Neural progenitor cell (in vitro differentiated cells): ENCODE results near the gene ARL15. TPM values are rescaled to one million over a fixed set of nuclear protein-coding genes. Genes with fewer than 3 reads are reported as not detected.

Experiments used
- DNase-seq: peaks from one replicate; pipeline ENCODE4 v3.0.0-alpha.2; 2016; ENCODE audit warnings: low spot score
- H2AFZ ChIP-seq: fragments of 200-600 bp; sonication (generic); replicated peaks from 2 replicates; pipeline ENCODE4 v1.6.1; 2016; ENCODE audit warnings: antibody characterized with exemption
- H3F3A ChIP-seq: fragments of 200-600 bp; sonication (generic); 2 replicates; pipeline ENCODE4 v1.6.1; 2016; ENCODE audit warnings: antibody characterized with exemption, low read depth
- H3K27ac ChIP-seq: fragments of 200-600 bp; sonication (generic); 2 replicates; pipeline ENCODE4 v1.5.1; 2016; ENCODE audit warnings: mild to moderate bottlenecking
- H3K27me3 ChIP-seq: fragments of 200-600 bp; sonication (generic); 2 replicates; pipeline ENCODE4 v1.6.1; 2016; ENCODE audit warnings: mild to moderate bottlenecking, moderate library complexity
- H3K36me3 ChIP-seq: fragments of 200-600 bp; sonication (generic); 2 replicates; pipeline ENCODE4 v1.5.1; 2016
- H3K4me1 ChIP-seq: fragments of 200-600 bp; sonication (generic); 2 replicates; pipeline ENCODE4 v1.6.1; 2016; ENCODE audit warnings: mixed run types
- H3K4me2 ChIP-seq: fragments of 200-600 bp; sonication (generic); 2 replicates; pipeline ENCODE4 v1.6.1; 2016
- H3K4me3 ChIP-seq: fragments of 200-600 bp; sonication (generic); 2 replicates; pipeline ENCODE4 v1.5.1; 2016
- H3K79me2 ChIP-seq: fragments of 200-600 bp; sonication (generic); 2 replicates; pipeline ENCODE4 v1.6.1; 2016; ENCODE audit warnings: low read depth
- H3K9ac ChIP-seq: fragments of 200-600 bp; sonication (generic); 2 replicates; pipeline ENCODE4 v1.6.1; 2016
- H3K9me3 ChIP-seq: fragments of 200-600 bp; sonication (generic); 2 replicates; pipeline ENCODE4 v1.5.1; 2016; ENCODE audit warnings: low read depth
- H4K20me1 ChIP-seq: fragments of 200-600 bp; sonication (generic); 2 replicates; pipeline ENCODE4 v1.6.1; 2016; ENCODE audit warnings: low read depth
- H3K27ac Mint-ChIP-seq: 3 replicates; pipeline ENCODE4 v1.8.0; 2021; ENCODE audit warnings: mixed read lengths
- H3K27me3 Mint-ChIP-seq: 2 replicates; pipeline ENCODE4 v1.8.0; 2022; ENCODE audit warnings: low read depth, mild to moderate bottlenecking, inconsistent platforms, moderate library complexity, mixed read lengths; ENCODE audit not compliant: insufficient read depth
- H3K36me3 Mint-ChIP-seq: 3 replicates; pipeline ENCODE4 v1.8.0; 2021; ENCODE audit warnings: mixed read lengths
- H3K4me1 Mint-ChIP-seq: 3 replicates; pipeline ENCODE4 v1.8.0; 2021; ENCODE audit warnings: mixed read lengths
- H3K4me3 Mint-ChIP-seq: 3 replicates; pipeline ENCODE4 v1.8.0; 2021; ENCODE audit warnings: mild to moderate bottlenecking, moderate library complexity, mixed read lengths
- H3K9me3 Mint-ChIP-seq: 3 replicates; pipeline ENCODE4 v1.8.0; 2020; ENCODE audit warnings: mixed read lengths
- CTCF ChIP-seq: fragments of 200-600 bp; sonication (generic); IDR thresholded peaks from 2 replicates; pipeline ENCODE4 v1.5.1; 2017; ENCODE audit warnings: antibody characterized with exemption, mild to moderate bottlenecking
- EZH2 ChIP-seq: fragments of 200-600 bp; sonication (generic); IDR thresholded peaks from 2 replicates; pipeline ENCODE4 v1.6.1; 2017; ENCODE audit warnings: antibody characterized with exemption, mild to moderate bottlenecking, moderate library complexity
- EZH2phosphoT487 ChIP-seq: fragments of 200-600 bp; sonication (generic); IDR thresholded peaks from 2 replicates; pipeline ENCODE4 v1.6.1; 2017; ENCODE audit warnings: antibody characterized with exemption
- total RNA-seq: library from RNA; depleted of rRNA; stranded (reverse); fragments of >200 nt; gene quantifications from 2 replicates; pipeline ENCODE4 v1.2.3, GENCODE V29; 2015; ENCODE audit warnings: low replicate concordance

Gene ARL15
- total RNA-seq, 1 donor from 2014 or later: 39.1 TPM

GRCh38 chr5:54109626-54110330 lies 200.6 kb downstream of the ARL15 start:
- Mint-ChIP-seq H3K27ac (no peak overlapping the region), H3K27me3 (no peaks in the 10 kb centered on the region), H3K9me3 (peaks cover 5% of the 10 kb centered on the region), H3K4me1 (peaks cover 1% of the 10 kb centered on the region), H3K36me3 (peaks cover 10% of the 10 kb centered on the region), H3K4me3 (no peak overlapping the region)
- Histone ChIP-seq H2AFZ (no peak overlapping the region), H3K27me3 (no peaks in the 10 kb centered on the region), H3F3A (no peaks in the 10 kb centered on the region), H3K4me1 (no peaks in the 10 kb centered on the region), H4K20me1 (no peaks in the 10 kb centered on the region), H3K36me3 (no peaks in the 10 kb centered on the region), H3K9ac (no peak overlapping the region), H3K4me2 (no peak overlapping the region), H3K27ac (no peak overlapping the region), H3K79me2 (no peaks in the 10 kb centered on the region), H3K9me3 (no peaks in the 10 kb centered on the region), H3K4me3 (no peak overlapping the region)
- DNase-seq: no peak
- TF ChIP-seq EZH2: no peak
- no peak for TF ChIP-seq EZH2phosphoT487
- no peak for TF ChIP-seq CTCF

DNA sequence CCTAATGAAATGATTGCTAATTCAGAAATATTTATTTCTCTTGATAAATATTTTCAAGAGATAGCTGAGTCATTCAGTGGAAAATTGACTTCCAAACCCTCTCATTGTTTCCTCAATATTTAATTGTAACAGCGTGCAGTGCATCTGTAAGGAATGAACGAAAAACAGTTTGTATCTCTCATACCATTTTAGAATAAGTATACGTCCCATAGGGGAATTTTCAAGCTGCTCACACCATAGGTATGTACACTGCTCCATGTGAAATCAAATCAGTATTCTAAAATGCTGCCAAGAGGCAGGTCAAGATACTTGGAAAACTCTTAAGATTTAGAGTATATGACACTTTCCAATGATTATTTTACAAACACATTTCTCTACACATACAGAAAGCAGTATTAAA lies 202.2 kb downstream of the ARL15 start:
- H3K4me2 ChIP-seq: no peak overlapping the region
- H2AFZ ChIP-seq: no peak overlapping the region
- Mint-ChIP-seq H3K36me3 (peaks cover 10% of the 10 kb centered on the region), H3K9me3 (peaks cover 5% of the 10 kb centered on the region), H3K4me3 (no peak overlapping the region), H3K27ac (no peak overlapping the region), H3K27me3 (no peaks in the 10 kb centered on the region), H3K4me1 (peaks cover 13% of the 10 kb centered on the region)
- no peak overlapping the region for H3K27ac ChIP-seq
- no peaks in the 10 kb centered on the region for H3K36me3 ChIP-seq
- H4K20me1 ChIP-seq: no peaks in the 10 kb centered on the region
- H3K27me3 ChIP-seq: no peaks in the 10 kb centered on the region
- TF ChIP-seq CTCF: no peak
- no peak for TF ChIP-seq EZH2
- no peak for TF ChIP-seq EZH2phosphoT487
- no peaks in the 10 kb centered on the region for H3K79me2 ChIP-seq
- H3K4me3 ChIP-seq: no peak overlapping the region
- H3K9me3 ChIP-seq: no peaks in the 10 kb centered on the region
- H3K4me1 ChIP-seq: peaks cover 10% of the 10 kb centered on the region
- DNase-seq: no peak
- H3K9ac ChIP-seq: no peak overlapping the region
- H3F3A ChIP-seq: no peaks in the 10 kb centered on the region

- no peaks in the 10 kb centered on the region for H3K79me2 ChIP-seq
- H3K9me3 ChIP-seq: no peaks in the 10 kb centered on the region
- TF ChIP-seq EZH2phosphoT487: no peak
- peak overlapping the region; percentile 70 for H3K27ac Mint-ChIP-seq
- peak overlapping the region; percentile 21 for H3K4me2 ChIP-seq
- no peaks in the 10 kb centered on the region for H3F3A ChIP-seq
- DNase-seq: peak; percentile 3
- peaks cover 5% of the 10 kb centered on the region for H3K9me3 Mint-ChIP-seq
- H3K36me3 Mint-ChIP-seq: peaks cover 10% of the 10 kb centered on the region
- H3K4me3 Mint-ChIP-seq: peak overlapping the region; percentile 9
- no peaks in the 10 kb centered on the region for H4K20me1 ChIP-seq
- H3K9ac ChIP-seq: no peak overlapping the region
- H3K27ac ChIP-seq: no peak overlapping the region
- peaks cover 28% of the 10 kb centered on the region for H3K4me1 Mint-ChIP-seq
- H3K36me3 ChIP-seq: no peaks in the 10 kb centered on the region
- H3K27me3 ChIP-seq: no peaks in the 10 kb centered on the region
- peaks cover 18% of the 10 kb centered on the region for H3K4me1 ChIP-seq
- H3K4me3 ChIP-seq: no peak overlapping the region
- H2AFZ ChIP-seq: no peak overlapping the region
- no peaks in the 10 kb centered on the region for H3K27me3 Mint-ChIP-seq
Observed at GRCh38 chr5:54103871-54104270, 206.5 kb downstream of the ARL15 start.

DNA sequence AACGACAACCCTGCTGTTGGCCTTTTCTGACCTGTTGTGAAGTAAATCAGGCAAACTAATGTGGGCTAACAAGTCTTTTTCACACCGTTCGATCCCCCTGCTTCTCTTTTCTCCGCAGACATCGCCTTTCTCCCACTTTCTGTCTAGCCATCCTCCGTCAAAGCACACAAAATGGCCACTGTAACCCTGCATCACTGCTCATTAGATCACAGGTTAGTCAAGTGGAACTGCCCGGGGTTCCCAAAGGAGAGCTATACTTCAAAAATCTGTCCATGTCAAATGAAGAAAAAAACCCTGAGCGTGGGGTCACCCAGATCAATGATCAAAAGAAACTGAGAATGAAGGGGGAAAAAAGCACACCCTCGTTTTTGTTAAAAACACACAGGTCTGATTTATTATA lies 212.1 kb downstream of the ARL15 start:
- Mint-ChIP-seq H3K27me3 (no peaks in the 10 kb centered on the region), H3K36me3 (no peaks in the 10 kb centered on the region), H3K4me1 (peaks cover 43% of the 10 kb centered on the region), H3K27ac (peak overlapping the region; percentile 93), H3K4me3 (peak overlapping the region; percentile 68), H3K9me3 (no peaks in the 10 kb centered on the region)
- no peaks in the 10 kb centered on the region for H3K36me3 ChIP-seq
- peak overlapping the region; percentile 51 for H3K4me2 ChIP-seq
- H3K27me3 ChIP-seq: no peaks in the 10 kb centered on the region
- peaks cover 22% of the 10 kb centered on the region for H3F3A ChIP-seq
- no peaks in the 10 kb centered on the region for H3K9me3 ChIP-seq
- no peaks in the 10 kb centered on the region for H4K20me1 ChIP-seq
- peaks cover 49% of the 10 kb centered on the region for H3K4me1 ChIP-seq
- H3K27ac ChIP-seq: peak overlapping the region; percentile 59
- TF ChIP-seq EZH2: no peak
- no peak for TF ChIP-seq CTCF
- TF ChIP-seq EZH2phosphoT487: no peak
- peak; percentile 64 for DNase-seq
- H3K4me3 ChIP-seq: no peak overlapping the region
- H2AFZ ChIP-seq: no peak overlapping the region
- H3K79me2 ChIP-seq: no peaks in the 10 kb centered on the region
- H3K9ac ChIP-seq: no peak overlapping the region
